HG03175 (cell line): ENCODE data around the gene SRP14.
"Not testable (repeated sequence)": the region's sequence is repeated elsewhere in the genome, so short reads cannot be mapped to it uniquely, and the experiment has no call there.

ENCODE experiments used
- ATAC-seq: cut with Tn5 transposase; IDR thresholded peaks from one replicate; pipeline ENCODE4 v1.9.1; 2021; ENCODE audit warnings: mild to moderate bottlenecking, moderate library complexity; ENCODE audit not compliant: unreplicated experiment

The SRP14 gene, protein sequence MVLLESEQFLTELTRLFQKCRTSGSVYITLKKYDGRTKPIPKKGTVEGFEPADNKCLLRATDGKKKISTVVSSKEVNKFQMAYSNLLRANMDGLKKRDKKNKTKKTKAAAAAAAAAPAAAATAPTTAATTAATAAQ

DNA sequence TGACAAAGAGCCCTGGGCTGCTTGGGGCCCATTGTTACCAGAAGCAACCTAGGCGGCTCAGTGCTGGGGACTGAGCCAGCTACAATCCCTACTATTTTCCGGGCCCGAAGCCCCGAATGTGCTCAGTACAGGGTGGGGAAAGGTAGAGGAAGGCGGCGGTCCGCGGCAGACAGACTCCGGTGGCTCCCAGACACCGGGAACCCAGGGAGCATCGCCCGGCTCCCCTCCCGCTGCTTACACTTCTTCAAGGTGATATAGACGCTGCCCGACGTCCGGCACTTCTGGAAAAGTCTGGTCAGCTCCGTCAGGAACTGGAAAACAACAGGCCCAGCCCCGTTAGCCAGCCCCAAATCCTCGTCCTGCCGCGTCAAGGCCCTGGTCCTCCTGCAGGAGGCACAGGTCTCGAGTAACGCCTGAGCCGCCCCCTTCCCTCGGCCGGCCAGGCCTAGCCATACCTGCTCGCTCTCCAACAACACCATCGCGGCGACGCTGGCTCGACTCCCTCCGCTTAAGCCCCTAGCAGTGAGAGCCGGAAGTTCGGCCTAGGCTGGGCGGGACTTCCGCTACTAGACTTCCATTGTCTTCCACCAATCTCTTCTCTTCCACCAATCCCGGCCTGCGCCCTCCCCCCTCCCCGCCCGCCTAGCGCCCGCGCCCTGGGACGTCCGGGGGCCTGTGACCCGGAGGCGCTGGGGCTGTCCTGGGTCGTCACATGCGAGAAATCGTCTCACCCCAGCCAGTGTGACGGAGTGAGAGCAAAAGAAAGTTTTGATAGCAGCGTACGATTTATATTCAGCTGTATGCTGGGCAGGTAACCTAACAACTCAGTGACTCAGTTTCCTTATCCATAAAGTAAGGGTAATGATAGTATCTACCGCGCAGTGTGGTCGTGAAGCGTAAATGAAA is at the start of gene SRP14:
Gene SRP14 (minus strand): TSS at position 544 of the 906 bp plus-strand sequence. CDS start 65 bp downstream, at position 479.
- peak; percentile 95 for ATAC-seq

- no peak for ATAC-seq
Observed at GRCh38 chr15:40087991-40088928, 49.3 kb upstream of the SRP14 start.

DNA sequence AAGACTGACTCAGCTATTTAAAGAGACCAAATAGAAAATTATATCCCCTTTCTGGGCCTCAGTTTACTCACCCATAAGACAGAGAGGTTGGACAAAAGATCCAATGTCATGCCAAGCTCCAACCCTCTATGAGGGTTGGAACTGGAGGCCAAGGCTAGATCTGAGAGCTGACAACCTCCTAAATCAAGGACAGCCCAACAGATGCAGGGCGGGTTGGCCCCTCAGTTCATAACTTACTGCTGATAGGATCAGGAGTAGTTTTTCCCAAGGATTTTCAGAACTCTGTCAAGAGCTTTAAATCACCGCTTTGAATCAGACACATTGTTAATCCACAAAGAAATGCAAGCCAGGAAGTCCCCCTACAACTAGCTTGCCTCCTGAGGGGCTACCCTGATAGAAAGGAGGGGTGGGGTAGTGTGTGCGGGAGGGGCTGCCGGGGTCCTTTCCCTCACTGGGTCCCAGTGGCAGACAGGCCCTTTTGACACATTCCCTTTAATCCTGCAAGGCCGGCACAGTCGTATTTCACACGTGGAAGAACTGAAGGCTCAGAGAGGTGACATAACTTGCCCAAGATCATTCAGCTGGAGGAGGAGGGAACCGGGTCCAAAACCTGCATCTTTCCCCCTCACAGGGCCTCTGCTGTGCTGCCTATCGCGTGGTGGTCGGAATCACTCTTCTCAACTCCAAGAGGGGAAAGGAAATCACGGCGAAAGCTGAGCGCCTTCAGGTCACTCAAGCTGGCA is 48.3 kb upstream of the SRP14 start:
- no peak for ATAC-seq

DNA sequence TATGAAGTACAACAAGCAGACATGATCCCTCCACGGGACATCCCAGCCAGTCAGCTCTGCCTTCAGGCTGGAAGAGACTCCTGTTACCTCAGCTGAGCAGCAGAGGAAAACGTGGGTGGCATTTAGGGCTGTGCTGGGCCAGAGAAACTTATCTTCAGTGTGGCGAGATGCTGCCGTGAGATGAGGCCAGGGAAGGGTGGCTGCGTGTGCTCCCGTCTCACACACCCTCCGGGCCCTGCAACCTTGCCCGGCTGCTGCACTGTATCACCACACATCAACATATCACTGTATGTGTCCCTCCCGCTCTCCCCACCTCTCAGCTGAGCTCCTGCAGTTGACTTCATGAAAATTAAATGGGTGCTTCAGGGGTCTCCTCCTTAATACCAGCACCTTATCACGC is 46.3 kb upstream of the SRP14 start:
- ATAC-seq = no peak

GRCh38 chr15:40084650-40085049 is 45.7 kb upstream of the SRP14 start:
- ATAC-seq = no peak

- no peak for ATAC-seq
Observed at GRCh38 chr15:40082195-40082883, 43.4 kb upstream of the SRP14 start.

- no peak for ATAC-seq
Observed at GRCh38 chr15:40081691-40082194, 42.8 kb upstream of the SRP14 start.

GRCh38 chr15:40080847-40081246 is 41.9 kb upstream of the SRP14 start:
- no peak for ATAC-seq

DNA sequence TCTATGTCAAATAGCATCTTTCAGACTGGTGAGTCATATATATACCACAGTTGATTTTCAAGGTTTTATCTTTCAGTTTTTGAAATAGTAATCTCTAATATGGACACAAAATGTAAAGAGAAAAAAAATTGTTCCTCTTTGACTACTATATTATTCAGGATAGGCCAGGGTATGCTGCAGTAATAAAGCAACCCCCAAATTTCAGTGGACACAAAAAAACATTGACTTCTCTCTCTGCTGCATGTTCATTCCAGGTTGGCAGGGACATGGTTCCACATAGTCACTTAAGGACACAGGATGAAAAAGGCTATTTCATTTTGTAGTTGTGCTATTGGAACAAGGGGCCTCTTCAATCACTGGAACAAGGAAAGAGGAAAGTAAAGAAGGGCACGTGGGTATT is 41.1 kb upstream of the SRP14 start:
- no peak for ATAC-seq

DNA sequence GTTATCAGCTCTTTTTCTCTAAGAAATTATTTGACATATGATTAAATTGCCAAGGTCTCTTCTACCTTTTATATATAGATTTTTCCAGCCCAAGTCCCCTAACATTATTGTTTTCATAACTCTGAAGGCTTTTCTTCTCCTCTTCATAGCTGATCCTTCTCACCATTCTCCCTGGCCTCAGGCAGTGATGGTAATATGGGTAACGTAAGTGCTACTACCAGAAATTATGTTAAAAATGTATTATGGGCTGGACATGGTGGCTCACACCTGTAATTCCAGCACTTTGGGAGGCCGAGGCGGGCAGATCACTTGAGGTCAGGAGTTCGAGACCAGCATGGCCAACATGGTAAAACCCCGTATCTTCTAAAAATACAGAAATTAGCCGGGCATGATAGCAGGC is 40.5 kb upstream of the SRP14 start:
- ATAC-seq = no peak

DNA sequence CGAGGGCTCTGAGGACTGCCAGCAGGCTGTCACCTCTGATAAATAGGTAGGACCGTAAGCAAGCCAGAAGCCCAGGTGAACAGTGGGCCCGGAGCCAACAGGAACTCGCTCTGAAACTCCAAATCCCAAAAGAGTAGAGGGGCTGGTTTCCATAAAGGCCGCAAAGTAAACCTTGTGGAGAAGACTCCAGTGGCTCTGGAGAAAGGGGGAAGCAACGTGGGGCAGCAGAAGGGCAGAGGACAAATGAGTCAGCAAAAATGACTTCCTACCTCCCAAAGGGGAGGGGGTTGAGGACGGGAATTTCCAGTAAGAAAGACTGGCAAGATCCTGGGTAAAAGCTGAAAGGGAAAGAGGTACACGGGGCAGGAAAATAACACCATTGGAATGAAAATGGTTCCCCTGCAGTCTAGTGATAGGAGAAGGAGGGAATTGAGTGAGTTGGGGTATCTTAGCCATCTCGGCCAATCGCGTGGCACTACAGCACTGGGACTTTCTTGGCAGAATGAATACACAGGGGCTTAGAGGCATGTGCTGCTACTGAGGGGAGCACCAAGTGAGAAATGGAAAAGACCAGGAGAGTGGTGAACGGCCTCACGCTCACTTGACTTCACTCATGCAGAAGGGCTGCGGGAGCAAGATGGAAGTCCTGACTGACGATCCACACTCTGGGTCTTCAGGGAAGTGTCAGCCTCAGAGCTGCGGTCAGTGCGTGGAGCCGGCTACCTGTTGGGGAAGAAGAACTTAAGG is 36.5 kb upstream of the SRP14 start:
- no peak for ATAC-seq

DNA sequence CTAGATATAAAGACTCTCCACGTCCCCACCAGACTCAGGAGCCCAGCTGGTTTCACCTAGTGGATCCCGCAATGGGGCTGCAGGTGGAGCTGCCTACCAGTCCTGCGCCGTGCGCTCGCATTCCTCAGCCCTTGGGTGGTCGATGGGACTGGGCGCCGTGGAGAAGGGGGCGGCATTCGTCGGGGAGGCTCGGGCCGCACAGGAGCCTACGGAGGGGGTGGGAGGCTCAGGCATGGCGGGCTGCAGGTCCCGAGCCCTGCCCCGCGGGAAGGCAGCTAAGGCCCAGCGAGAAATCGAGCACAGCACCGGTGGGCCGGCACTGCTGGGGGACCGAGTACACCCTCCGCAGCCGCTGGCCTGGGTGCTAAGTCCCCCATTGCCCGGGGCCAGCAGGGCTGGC is 35.7 kb upstream of the SRP14 start:
- not testable (repeated sequence) for ATAC-seq

GRCh38 chr15:40073716-40074490 is 34.9 kb upstream of the SRP14 start:
- not testable (repeated sequence) for ATAC-seq

- ATAC-seq = no peak
Observed at GRCh38 chr15:40072216-40072990, 33.4 kb upstream of the SRP14 start.

- ATAC-seq = no peak
Observed at GRCh38 chr15:40070608-40071218, 31.7 kb upstream of the SRP14 start.

- ATAC-seq = no peak
Observed at GRCh38 chr15:40070166-40070557, 31.2 kb upstream of the SRP14 start.
